DMS 273 (cell line): ENCODE measurements around the gene GDF7.

Source experiments
- DNase-seq: peaks from one replicate; lab custom pipeline; 2025; ENCODE audit not compliant: unreplicated experiment; lab: John Stamatoyannopoulos, UW

Gene GDF7

GRCh38 chr2:20660506-20661420, 6.2 kb upstream of the GDF7 start:
- DNase-seq = no peak

GRCh38 chr2:20661421-20662307, 5.3 kb upstream of the GDF7 start:
- peak; percentile 83 for DNase-seq

GRCh38 chr2:20662308-20662937, 4.5 kb upstream of the GDF7 start:
- DNase-seq = no peak

- no peak for DNase-seq
Measured at GRCh38 chr2:20663196-20664070, 3.5 kb upstream of the GDF7 start.

- DNase-seq = no peak
Measured at GRCh38 chr2:20664071-20664390, 2.9 kb upstream of the GDF7 start.

GRCh38 chr2:20664431-20665242, 2.3 kb upstream of the GDF7 start:
- DNase-seq = no peak

- no peak for DNase-seq
Measured at GRCh38 chr2:20665243-20666004, 1.5 kb upstream of the GDF7 start.

GRCh38 chr2:20666005-20666303, 990 bp upstream of the GDF7 start:
- no peak for DNase-seq

GRCh38 chr2:20667151-20667530, 197 bp downstream of the GDF7 start:
- DNase-seq = peak; percentile 66

GRCh38 chr2:20667531-20668401, 822 bp downstream of the GDF7 start:
- DNase-seq = peak; percentile 52

- DNase-seq = no peak
Measured at GRCh38 chr2:20668451-20668850, 1.5 kb downstream of the GDF7 start.

- no peak for DNase-seq
Measured at GRCh38 chr2:20668871-20669475, 2.0 kb downstream of the GDF7 start.

- DNase-seq = no peak
Measured at GRCh38 chr2:20669562-20670314, 2.8 kb downstream of the GDF7 start.

- DNase-seq = no peak
Measured at GRCh38 chr2:20670315-20671035, 3.5 kb downstream of the GDF7 start.

GRCh38 chr2:20671036-20671735, 4.2 kb downstream of the GDF7 start:
- no peak for DNase-seq

GRCh38 chr2:20671736-20672080, 4.8 kb downstream of the GDF7 start:
- DNase-seq = no peak
